Lung (tissue), 12 donors: ENCODE results near the gene AIRE. TPM values are rescaled to one million over a fixed set of nuclear protein-coding genes. Genes with fewer than 3 reads are reported as not detected.

Experiments
- ATAC-seq: fragments of 200-7000 bp; cut with Tn5 transposase; one replicate; pipeline ENCODE4 v1.9.1; 2020; ENCODE audit warnings: moderate number of reproducible peaks; ENCODE audit not compliant: insufficient read depth, low FRiP score
- DNase-seq, 3 donors: peaks; one replicate each; pipeline ENCODE4 v3.0.0-alpha.2; 2013 to 2017
- H3K27ac ChIP-seq, 2 donors: one replicate each; pipeline ENCODE4 v1.5.1; 2013; ENCODE audit warnings: mild to moderate bottlenecking in 2 of 2, moderate library complexity in 2 of 2, control low read depth in 1 of 2, inconsistent platforms in 1 of 2, low read depth in 1 of 2, low read length in 1 of 2
- H3K27me3 ChIP-seq, 3 donors: one replicate each; pipeline ENCODE4 v1.5.1; 2013; ENCODE audit warnings: low read length in 2 of 3; ENCODE audit not compliant: control insufficient read depth in 3 of 3, insufficient read depth in 3 of 3
- H3K36me3 ChIP-seq, 4 donors: one replicate each; pipeline ENCODE4 v1.5.1; 2013; ENCODE audit warnings: low read length in 4 of 4, mild to moderate bottlenecking in 1 of 4, moderate library complexity in 1 of 4; ENCODE audit not compliant: control insufficient read depth in 4 of 4, insufficient read depth in 4 of 4
- H3K4me1 ChIP-seq, 5 donors: one replicate each; pipeline ENCODE4 v1.5.1; 2013; ENCODE audit warnings: low read length in 5 of 5, mild to moderate bottlenecking in 2 of 5, moderate library complexity in 1 of 5; ENCODE audit not compliant: control insufficient read depth in 5 of 5, insufficient read depth in 5 of 5
- H3K4me3 ChIP-seq: one replicate; pipeline ENCODE4 v1.5.1; 2013; ENCODE audit warnings: mild to moderate bottlenecking, control low read depth, moderate library complexity
- H3K9ac ChIP-seq, 2 donors: one replicate each; pipeline ENCODE4 v1.5.1; 2013; ENCODE audit warnings: low read length in 2 of 2, control low read depth in 1 of 2; ENCODE audit not compliant: insufficient read depth in 1 of 2
- H3K9me3 ChIP-seq, 4 donors: one replicate each; pipeline ENCODE4 v1.5.1; 2013; ENCODE audit warnings: low read length in 3 of 4, mild to moderate bottlenecking in 1 of 4, moderate library complexity in 1 of 4; ENCODE audit not compliant: control insufficient read depth in 4 of 4, insufficient read depth in 3 of 4
- CTCF ChIP-seq: IDR thresholded peaks from 2 replicates; pipeline ENCODE4 v1.5.1; 2012; ENCODE audit warnings: mild to moderate bottlenecking; ENCODE audit errors: control extremely low read depth, extremely low read depth
- WGBS, 2 donors: extraction: QIAGEN DNeasy Blood & Tissue Kit; methylation state at CpG; one replicate each; pipeline ENCODE4 v1.1.7; 2013; 5-methylcytosine and 5-hydroxymethylcytosine counted together
- polyA plus RNA-seq, 2 donors: library from polyadenylated mRNA; stranded (reverse); fragments of 200-250 nt; gene quantifications; one replicate each; pipeline ENCODE4 v1.2.1, GENCODE V29; 2013
- total RNA-seq, 2 donors: library from RNA; depleted of rRNA in 1 of 2; stranded (reverse); fragments of >200 nt in 1 of 2; gene quantifications; one replicate each; pipeline ENCODE4 v1.2.1, GENCODE V29; 2014 to 2021
- donor health status: control.
- donor health status: control.
- donor health status: Bipolar disorder and iron deficiency.
- donor health status: healthy.
- donor health status: DM: yes; HTN: yes; CAD: no.

AIRE gene
- total and polyA plus RNA-seq, 4 donors: 0.37 TPM; not detected in 3

DNA sequence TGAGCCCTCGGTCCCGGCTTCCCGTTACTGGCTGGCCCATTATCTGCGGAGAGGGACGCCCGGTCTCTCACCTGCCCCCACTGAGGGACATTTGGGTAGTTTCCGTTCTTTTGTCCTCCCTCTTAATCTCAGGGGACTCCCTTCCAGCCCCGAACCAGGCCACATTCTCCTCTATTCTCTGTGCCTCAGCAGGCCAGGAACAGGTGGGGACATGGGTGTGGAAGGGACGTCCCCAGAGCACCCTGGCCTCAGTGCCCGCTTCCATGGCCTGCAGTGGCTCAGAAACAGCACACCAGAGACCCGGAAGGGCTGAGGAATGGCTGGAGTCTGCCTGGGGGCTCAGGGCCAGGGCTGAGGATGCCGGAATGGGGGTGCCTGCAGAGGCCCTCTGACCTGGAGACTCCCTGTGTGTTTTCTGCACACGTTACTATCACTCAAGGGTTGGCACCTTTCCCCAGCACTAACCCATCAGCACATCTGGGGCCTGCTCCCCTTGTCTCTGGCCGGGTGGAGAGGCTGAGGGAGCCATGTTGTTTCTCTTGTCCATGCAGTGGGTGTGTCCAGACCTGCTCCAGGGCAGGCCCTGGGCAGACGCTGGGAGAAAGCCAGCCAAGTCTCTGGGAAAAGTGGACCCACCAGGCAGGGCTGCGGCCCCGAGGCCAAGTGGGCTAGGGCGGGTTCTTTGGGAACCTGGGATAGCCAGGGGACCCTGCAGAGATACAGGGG lies 14.0 kb upstream of the AIRE start:
- Histone ChIP-seq H3K9me3 (peaks cover 0 to 3% (median 0%) of the 10 kb centered on the region in 4 donors), H3K27ac (no peak overlapping the region), H3K4me3 (no peak overlapping the region), H3K9ac (no peak overlapping the region), H3K27me3 (no peaks in the 10 kb centered on the region), H3K36me3 (no peaks in the 10 kb centered on the region), H3K4me1 (no peaks in the 10 kb centered on the region)
- DNase-seq: no peak
- 89% methylated on average over 18 of the region's 18 CpGs for WGBS, 2 donors
- no peak for ATAC-seq
- no peak for TF ChIP-seq CTCF

DNA sequence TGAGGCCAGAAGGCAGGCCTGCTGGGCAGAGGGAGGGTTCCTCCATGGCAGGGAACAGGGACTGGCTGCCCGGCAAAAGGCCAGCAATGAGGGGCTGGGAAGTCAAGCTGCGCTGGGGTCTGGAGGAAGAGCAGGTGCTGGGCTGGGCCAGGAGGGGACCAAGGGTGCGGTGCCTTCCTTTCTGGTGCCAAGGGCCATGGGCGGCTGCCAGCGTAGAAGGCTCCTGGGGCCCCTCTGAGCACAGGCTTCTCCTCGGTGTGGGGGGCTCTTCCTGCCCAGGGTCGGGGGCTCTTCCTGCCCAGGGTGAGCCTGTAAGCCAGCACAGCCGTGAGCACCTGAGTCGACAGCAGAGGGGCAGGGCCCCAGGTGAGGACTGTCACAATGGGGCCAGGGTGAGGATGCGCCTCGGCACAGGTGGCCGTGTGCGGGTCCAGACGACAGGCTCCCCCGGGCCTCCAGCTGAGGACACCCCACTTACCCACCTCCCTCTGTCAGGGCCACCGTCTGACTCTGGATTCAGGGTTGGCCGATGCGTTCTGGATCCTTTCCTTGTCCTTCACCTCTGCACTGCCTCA lies 13.3 kb upstream of the AIRE start:
- H3K27ac ChIP-seq: no peak overlapping the region
- H3K27me3 ChIP-seq: no peaks in the 10 kb centered on the region
- no peak for ATAC-seq
- no peaks in the 10 kb centered on the region for H3K36me3 ChIP-seq
- H3K9ac ChIP-seq: no peak overlapping the region
- no peak for DNase-seq
- peaks cover 0 to 3% (median 0%) of the 10 kb centered on the region in 4 donors for H3K9me3 ChIP-seq
- H3K4me1 ChIP-seq: no peaks in the 10 kb centered on the region
- WGBS, 2 donors: 87 to 91% methylated on average over 16 to 18 of the region's 18 CpGs
- no peak overlapping the region for H3K4me3 ChIP-seq
- TF ChIP-seq CTCF: no peak

DNA sequence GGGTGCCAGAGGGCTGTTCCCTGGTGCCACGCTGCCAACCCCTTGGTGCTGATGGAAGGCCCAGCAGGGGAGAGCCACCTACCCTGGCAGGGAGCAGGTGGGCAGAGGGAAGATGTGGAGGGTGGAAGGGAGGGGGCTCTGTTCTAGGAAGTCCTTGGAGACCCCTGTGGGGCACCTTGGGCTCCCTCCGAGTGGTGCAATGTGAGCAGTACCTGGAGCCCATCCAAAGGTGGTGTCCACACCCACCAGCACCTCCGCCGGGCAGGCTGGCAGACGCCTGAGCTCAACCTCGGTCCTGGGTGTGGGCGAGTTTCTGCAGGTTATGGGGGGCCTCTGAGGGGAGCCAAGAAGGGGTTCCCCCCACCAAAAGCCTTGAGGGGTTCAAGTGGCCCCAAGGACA lies 12.6 kb upstream of the AIRE start:
- no peaks in the 10 kb centered on the region for H3K4me1 ChIP-seq
- H3K9ac ChIP-seq: no peak overlapping the region
- TF ChIP-seq CTCF: no peak
- no peak overlapping the region for H3K27ac ChIP-seq
- no peaks in the 10 kb centered on the region for H3K36me3 ChIP-seq
- H3K27me3 ChIP-seq: no peaks in the 10 kb centered on the region
- peaks cover 0 to 3% (median 0%) of the 10 kb centered on the region in 4 donors for H3K9me3 ChIP-seq
- H3K4me3 ChIP-seq: no peak overlapping the region
- WGBS, 2 donors: 91 to 95% methylated on average over 7 of the region's 7 CpGs
- no peak for DNase-seq
- no peak for ATAC-seq
